KOPT-K1 (cell line): Measurements from ENCODE around the gene FIGN.

ENCODE experiments used
- H3K27ac ChIP-seq: fragments of 200-600 bp; sonication (generic); 2 replicates; pipeline ENCODE4 v1.5.1; 2016; ENCODE audit warnings: antibody characterized with exemption, mild to moderate bottlenecking, low read depth, low read length; ENCODE audit not compliant: poor library complexity, severe bottlenecking
- H3K36me3 ChIP-seq: fragments of 200-600 bp; sonication (generic); 2 replicates; pipeline ENCODE4 v1.5.1; 2017; ENCODE audit warnings: antibody characterized with exemption, mild to moderate bottlenecking, low read length, moderate library complexity; ENCODE audit not compliant: insufficient read depth
- H3K9me3 ChIP-seq: fragments of 200-600 bp; sonication (generic); 2 replicates; pipeline ENCODE4 v1.5.1; 2017; ENCODE audit warnings: antibody characterized with exemption, low read length, mild to moderate bottlenecking; ENCODE audit not compliant: insufficient read depth, poor library complexity, severe bottlenecking

The FIGN gene

DNA sequence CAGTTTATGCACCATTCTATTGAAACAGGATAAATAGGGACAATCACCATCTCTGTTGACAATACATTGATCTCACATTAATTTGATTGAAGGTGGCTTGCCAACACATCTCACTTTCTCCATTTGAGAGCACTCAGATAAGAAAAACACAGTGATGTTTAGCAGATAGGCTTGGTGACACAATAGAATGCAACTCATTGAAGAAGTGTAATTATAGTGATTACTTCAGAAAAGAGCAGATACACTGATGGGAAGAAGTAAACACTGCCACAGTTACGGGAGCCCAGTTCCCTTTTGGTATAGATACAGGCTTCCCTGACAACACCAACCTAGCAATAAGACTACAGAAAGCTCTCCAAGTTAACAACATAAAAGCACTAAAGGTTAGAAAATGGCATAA lies 89.1 kb downstream of the FIGN start:
- H3K27ac ChIP-seq = no peak overlapping the region

DNA sequence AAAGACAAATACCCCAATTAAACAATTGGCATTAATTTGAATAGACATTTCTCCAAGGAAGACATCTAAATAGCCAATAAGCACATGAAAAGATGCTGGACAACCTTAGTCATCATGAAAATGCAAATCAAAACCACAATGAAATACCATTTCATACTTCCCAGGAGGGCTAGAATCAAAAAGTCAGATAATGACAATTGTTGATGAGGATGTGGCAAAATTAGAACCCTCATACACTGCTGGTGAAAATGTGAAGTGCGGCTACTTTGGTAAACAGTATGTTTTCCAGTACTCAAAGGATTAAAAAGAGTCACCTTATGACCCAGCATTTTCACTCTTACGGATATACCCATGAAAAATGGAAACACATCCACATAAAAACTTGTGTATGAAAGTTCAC lies 91.6 kb downstream of the FIGN start:
- H3K36me3 ChIP-seq = no peaks in the 10 kb centered on the region
- H3K9me3 ChIP-seq = no peaks in the 10 kb centered on the region
- H3K27ac ChIP-seq = no peak overlapping the region

More for the DNA sequence above, 89.1 kb downstream of the FIGN start:
- Histone ChIP-seq H3K36me3 (no peaks in the 10 kb centered on the region), H3K9me3 (no peaks in the 10 kb centered on the region)

DNA sequence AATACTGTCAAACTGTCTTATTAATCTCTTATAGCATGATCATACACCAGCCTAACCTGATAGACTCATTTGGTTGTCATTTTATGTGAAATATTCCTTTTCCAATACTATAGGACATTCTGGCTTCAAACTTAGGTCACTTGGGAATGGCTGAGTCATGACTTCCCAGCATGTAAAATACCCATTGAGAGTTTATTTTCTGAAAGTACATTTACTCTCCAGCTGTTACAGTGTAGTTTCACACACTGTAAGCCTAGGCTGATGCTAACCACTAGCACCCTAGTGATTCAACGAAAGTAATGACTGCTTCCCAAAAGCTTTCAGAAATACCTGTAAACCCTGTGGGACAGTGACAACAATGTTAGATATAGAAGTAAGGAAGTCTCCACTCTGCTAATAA lies 93.8 kb downstream of the FIGN start:
- H3K36me3 ChIP-seq = no peaks in the 10 kb centered on the region
- H3K9me3 ChIP-seq = no peaks in the 10 kb centered on the region
- H3K27ac ChIP-seq = no peak overlapping the region

DNA sequence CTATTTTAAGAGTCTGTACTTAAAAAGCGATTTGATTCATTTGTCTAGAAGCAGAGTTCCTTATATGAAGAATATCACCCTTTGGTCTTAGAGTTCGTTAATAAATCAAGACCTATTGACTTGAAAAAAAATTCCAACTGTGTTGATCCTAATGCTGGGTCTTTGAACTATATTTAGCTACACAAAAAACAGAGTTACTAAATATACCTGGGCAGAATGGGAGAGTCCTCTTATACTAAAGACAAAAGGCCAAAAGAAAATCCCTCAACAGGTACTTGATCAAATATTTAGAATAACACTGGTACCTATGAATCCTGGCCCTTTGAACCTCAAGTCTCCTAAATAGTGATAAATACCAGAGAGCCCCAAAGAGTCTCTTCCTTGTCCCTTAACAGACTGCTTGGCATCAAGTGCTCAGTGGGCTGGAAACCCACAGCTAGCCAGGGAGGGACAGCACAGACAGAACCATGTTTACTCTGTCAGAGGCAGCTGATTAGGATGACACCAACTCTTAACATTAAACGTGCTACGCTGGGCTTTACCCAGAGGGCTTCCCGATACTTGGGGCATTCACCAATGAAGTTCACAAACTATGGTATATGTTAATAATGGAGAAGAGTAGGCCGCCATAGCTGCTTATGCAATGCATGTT lies 95.1 kb downstream of the FIGN start:
- no peak overlapping the region for H3K27ac ChIP-seq
- no peaks in the 10 kb centered on the region for H3K36me3 ChIP-seq
- no peaks in the 10 kb centered on the region for H3K9me3 ChIP-seq

DNA sequence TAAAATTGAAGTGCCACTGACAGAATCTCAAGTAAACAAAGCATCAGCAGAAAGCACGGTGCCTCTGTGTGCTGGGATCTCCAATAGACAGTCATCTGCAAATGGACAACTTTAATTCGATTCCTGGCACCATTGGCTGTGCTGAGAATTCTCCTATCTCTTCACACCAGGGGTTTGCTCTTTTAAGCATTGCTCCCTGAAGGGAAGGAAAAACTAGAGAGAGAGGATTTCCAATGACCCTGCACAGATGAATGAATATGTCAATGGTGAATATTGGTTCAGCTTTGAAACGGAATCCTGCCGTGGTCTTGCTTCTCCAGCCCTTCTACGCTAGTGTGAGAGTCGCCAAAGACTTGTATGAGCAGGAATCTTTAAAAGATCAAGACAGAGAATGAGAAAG lies 97.9 kb downstream of the FIGN start:
- H3K27ac ChIP-seq = no peak overlapping the region

DNA sequence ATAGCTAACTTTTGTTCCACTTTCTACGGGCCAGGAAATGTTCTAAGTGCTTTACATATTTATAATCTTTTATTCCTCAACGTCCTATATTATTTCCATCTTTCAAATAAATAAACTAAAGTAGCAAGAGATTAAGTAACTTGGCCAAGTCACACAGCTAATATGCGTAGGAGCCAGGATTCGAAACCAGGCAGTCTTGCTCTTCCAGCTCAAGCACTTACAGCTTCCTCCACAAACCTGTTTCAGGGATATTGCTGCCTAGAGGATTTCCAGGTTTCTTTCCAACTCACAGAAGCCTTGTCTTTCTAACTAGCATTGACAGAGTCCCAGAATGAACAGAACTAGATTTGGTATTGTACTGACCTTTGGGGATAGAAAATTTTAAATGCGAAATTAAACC lies 102.5 kb downstream of the FIGN start:
- no peak overlapping the region for H3K27ac ChIP-seq
- no peaks in the 10 kb centered on the region for H3K36me3 ChIP-seq
- no peaks in the 10 kb centered on the region for H3K9me3 ChIP-seq

More for the DNA sequence above, 97.9 kb downstream of the FIGN start:
- Histone ChIP-seq H3K9me3 (no peaks in the 10 kb centered on the region), H3K36me3 (no peaks in the 10 kb centered on the region)

DNA sequence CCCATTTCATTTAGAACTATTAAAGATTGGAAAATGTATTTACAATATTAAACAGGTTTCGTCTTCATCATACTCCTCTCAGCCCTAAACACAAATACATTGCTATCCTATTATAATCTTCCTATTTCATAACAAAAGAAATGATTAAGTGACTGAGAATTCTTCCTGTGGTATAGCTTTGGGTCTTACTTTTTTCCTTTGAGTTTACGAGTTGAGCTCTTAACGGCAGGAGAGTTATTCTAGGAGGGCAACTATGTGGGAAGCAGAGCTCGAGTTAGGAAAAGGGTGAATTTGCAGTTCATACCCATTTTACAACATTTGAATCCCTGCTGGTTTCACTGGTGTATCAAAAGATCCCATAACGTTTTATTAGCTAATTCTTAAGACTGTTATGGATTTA lies 105.0 kb downstream of the FIGN start:
- no peaks in the 10 kb centered on the region for H3K36me3 ChIP-seq
- no peak overlapping the region for H3K27ac ChIP-seq
- H3K9me3 ChIP-seq = no peaks in the 10 kb centered on the region

DNA sequence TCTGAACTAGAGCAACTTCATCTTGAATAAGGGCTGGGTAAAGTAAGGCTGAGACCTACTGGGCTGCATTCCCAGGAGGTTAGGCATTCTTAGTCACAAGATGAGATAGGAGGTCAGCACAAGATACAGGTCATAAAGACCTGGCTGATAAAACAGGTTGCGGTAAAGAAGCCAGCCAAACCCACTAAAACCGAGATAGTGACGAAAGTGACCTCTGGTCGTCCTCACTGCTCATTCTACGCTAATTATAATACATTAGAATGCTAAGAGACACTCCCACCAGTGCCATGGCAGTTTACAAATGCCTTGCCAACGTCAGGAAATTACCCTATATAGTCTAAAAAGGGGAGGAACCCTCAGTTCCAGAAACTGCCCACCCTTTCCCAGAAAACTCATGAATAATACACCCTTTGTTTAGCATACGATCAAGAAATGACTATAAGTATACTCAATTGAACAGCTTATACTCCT lies 109.1 kb downstream of the FIGN start:
- no peak overlapping the region for H3K27ac ChIP-seq
- no peaks in the 10 kb centered on the region for H3K9me3 ChIP-seq
- no peaks in the 10 kb centered on the region for H3K36me3 ChIP-seq

DNA sequence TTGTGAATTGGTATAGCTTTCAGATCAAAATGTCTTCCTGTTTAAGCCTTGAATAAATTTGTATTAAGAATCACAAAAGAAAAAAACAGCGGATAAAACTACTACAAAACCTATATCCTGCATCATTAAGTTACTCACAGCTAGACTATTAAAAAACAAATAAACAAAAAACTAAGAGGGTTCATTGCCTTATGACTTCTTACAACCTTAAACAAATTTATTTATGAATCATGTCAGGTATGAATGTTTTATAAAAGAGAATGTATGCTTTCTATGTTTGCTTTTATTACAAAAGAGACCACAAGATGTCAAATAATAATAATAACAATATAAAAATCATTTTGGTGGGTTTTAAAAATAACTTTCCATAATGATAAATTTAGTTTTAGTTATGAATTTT lies 109.6 kb downstream of the FIGN start:
- no peaks in the 10 kb centered on the region for H3K9me3 ChIP-seq
- no peak overlapping the region for H3K27ac ChIP-seq
- H3K36me3 ChIP-seq = no peaks in the 10 kb centered on the region

DNA sequence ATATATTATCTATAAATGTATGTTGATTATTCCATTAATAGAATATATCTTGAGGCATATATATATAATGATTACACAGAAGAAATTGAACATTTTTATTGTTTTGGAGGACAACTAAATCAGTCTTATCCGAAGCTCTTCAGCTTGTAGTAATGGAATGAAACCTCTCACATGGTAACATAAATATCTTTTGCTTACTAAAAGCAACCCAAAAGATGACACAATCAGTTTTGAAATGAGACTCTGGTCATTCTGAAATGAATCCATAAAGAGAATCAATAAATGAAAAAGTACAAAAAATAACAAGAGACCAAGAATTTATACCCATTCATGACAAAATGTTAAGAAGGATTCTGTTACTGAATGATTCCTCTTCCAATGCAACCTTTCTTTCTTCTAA lies 110.2 kb downstream of the FIGN start:
- Histone ChIP-seq H3K9me3 (no peaks in the 10 kb centered on the region), H3K27ac (no peak overlapping the region), H3K36me3 (no peaks in the 10 kb centered on the region)

DNA sequence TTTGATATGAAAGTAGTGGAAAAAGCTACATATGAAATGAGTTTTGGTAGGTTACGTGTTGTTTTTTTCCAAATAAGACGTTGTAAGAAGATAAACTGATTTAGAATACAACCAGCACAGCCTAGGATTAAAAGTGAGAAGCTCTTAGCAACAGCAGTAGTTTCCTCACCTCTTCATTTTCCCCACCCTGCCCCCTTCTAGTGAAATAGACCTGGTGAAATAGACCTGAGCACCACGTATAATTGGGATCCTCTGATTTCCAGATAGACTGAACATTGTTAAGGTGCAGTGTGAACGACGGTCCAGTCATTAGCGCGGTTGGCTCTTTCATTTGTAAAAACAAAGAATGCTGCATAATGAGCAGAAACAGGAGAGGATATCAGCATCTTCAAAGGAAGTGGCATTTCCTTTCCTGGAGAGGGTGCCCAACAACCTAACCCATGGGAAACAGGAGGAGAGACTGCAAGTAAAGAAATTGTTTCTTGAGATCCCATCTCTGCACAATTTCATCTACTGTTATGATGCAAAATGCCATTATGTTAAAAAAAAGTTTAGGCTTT lies 114.3 kb downstream of the FIGN start:
- Histone ChIP-seq H3K27ac (no peak overlapping the region), H3K9me3 (no peaks in the 10 kb centered on the region), H3K36me3 (no peaks in the 10 kb centered on the region)

DNA sequence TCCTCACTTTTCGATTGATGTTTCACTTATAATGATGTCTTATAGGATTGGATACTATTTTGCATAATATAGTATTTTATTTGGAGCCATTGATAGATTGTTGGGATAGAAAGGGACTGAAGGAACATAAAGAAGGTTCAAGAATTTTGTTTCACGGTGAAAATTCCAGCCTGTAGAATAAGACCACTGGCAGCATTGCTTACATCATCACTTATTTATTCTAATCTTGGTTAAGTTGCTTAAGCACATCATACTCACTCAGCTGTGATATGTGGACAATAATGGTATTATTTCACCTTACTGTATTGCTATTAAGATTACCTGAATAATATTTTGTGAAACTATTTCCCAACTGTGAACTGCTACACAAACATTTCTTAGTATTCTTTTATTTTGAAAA lies 118.3 kb downstream of the FIGN start:
- Histone ChIP-seq H3K9me3 (no peaks in the 10 kb centered on the region), H3K36me3 (no peaks in the 10 kb centered on the region), H3K27ac (no peak overlapping the region)

DNA sequence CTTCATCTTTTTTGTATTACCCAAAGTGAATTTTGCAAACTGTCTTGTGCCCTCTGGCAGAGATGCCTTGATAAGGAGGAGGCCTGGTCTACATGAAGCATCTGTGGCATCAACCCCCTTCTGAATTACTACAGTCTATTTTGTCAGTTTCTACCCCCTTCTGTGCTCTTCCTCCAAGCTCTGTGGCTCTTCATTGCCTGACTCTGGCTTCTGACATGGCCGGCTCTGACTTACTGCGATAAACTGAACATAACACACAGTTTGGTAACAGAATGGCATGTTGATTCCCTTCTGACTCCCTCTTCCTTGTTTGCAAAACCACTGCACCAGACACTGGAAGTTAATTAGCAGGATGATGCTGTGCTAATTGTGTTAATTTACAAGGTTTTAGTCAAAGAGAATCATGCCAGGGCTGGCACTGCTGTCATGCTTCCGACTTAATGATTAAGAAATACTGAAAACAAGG lies 122.5 kb downstream of the FIGN start:
- H3K36me3 ChIP-seq = no peaks in the 10 kb centered on the region
- H3K9me3 ChIP-seq = no peaks in the 10 kb centered on the region
- no peak overlapping the region for H3K27ac ChIP-seq

DNA sequence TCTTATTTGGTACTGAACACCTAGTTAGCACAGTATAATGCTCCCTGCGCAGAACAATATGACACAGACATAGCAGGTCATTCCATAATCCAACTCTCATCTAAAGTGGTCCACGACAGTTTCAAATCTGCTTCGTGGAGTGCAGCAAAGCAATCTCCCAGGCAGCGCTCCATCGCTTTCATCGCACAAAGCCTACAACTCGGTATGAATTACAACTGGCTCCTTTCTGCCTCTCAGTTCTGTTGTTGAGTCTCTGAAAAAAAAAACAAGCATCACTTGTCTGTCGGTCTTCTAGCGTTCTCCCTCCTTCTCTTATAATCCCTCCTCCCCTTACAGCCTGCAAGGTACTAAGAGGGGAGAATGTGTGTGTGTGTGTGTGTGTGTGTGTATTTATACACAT lies 123.5 kb downstream of the FIGN start:
- H3K27ac ChIP-seq = no peak overlapping the region
- H3K9me3 ChIP-seq = no peaks in the 10 kb centered on the region
- H3K36me3 ChIP-seq = no peaks in the 10 kb centered on the region

DNA sequence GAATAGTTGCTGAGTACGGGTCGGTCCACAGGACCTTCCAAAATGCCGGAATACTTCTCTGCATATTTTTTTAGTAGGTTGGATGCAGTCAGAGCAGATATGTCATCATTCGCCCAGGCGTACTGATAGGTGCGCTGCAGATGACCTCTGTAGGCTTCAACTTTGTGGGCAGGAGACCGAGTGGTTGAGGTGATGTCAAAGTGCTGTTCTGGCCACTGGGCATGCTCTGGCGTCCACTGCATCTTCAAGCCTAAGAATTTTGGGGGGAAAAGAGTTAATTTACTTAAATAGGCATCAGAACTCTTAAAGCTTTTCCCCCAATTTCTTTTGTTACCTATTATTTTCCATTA lies 124.3 kb downstream of the FIGN start:
- Histone ChIP-seq H3K9me3 (no peaks in the 10 kb centered on the region), H3K27ac (no peak overlapping the region), H3K36me3 (no peaks in the 10 kb centered on the region)

DNA sequence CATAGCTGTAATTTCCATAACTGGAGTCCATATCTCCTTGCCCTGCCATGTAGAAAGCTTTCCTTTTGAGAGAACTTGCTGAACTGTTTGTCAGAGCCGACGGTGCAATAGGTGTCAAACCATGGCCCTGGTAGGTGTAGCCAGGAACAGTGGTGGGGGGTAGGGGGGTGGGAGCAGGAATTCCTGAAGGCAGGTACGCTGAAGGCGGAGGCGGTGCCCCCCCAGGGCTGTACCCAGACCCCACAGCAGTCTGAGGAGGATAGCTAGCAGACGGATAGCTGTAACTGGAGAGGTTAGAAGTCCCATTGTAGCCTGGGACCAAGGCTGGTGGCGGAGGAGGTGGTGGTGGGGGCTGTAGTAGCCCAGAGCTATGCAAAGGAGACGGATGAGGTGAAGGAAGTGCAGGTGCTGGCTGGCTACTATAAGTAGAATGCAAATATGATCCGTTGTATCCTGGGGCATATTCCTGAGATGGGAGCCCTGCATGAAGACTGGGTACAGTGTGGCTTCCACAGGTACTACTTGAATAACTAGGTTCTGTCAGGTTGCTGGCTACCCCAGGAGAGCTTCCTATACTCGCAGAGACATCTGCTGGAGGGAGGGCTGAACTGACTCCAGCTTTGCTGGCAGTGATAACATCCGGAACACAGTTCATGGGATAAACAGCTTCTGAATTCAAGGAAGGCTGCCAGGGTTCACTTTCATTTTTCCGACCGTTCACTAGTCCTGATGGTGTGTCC lies 124.8 kb downstream of the FIGN start:
- H3K27ac ChIP-seq = no peak overlapping the region
- H3K36me3 ChIP-seq = no peaks in the 10 kb centered on the region
- no peaks in the 10 kb centered on the region for H3K9me3 ChIP-seq
